Transverse colon (tissue), 4 donors: ENCODE measurements around the gene ZBTB7A. TPM values are rescaled to one million over a fixed set of nuclear protein-coding genes. Genes with fewer than 3 reads are reported as not detected.

ENCODE experiments used
- DNase-seq: peaks from one replicate; pipeline ENCODE4 v3.0.0-alpha.2; 2019
- H3K27ac ChIP-seq, 4 donors: fragments of 200-600 bp; sonication (generic); 2 replicates each; pipeline ENCODE4 v1.5.1; 2016 to 2018; ENCODE audit warnings: inconsistent platforms in 4 of 4
- H3K27me3 ChIP-seq: fragments of 200-600 bp; sonication (generic); 2 replicates; pipeline ENCODE4 v1.5.1; 2017; ENCODE audit warnings: inconsistent platforms
- H3K36me3 ChIP-seq, 4 donors: fragments of 200-600 bp; sonication (generic); 2 replicates each; pipeline ENCODE4 v1.5.1; 2017 to 2019; ENCODE audit warnings: inconsistent platforms in 4 of 4
- H3K4me1 ChIP-seq, 4 donors: fragments of 200-600 bp; sonication (generic); 2 replicates each; pipeline ENCODE4 v1.5.1; 2017 to 2020; ENCODE audit warnings: inconsistent platforms in 4 of 4
- H3K4me3 ChIP-seq, 4 donors: fragments of 200-600 bp; sonication (generic); 1 replicate in 1 of 4; 2 replicates in 3 of 4; pipeline versions ENCODE4 v1.5.1 to v1.6.1; 2017 to 2019; ENCODE audit warnings: inconsistent platforms in 4 of 4
- H3K9me3 ChIP-seq, 2 donors: fragments of 200-600 bp; sonication (generic); 2 replicates each; pipeline ENCODE4 v1.5.1; 2017 to 2019; ENCODE audit warnings: inconsistent platforms in 2 of 2
- EP300 ChIP-seq: sonication (generic); formaldehyde crosslinking; IDR thresholded peaks from one replicate; pipeline ENCODE4 v1.6.1; 2017; ENCODE audit warnings: antibody characterized with exemption, low read depth
- POLR2A ChIP-seq: fragments of 450-650 bp; IDR thresholded peaks from one replicate; pipeline ENCODE4 v1.6.1; 2016; ENCODE audit warnings: antibody characterized with exemption, mild to moderate bottlenecking, moderate library complexity
- POLR2AphosphoS5 ChIP-seq, 3 donors: sonication (generic); formaldehyde crosslinking; IDR thresholded peaks; one replicate each; pipeline ENCODE4 v1.6.1; 2016; ENCODE audit warnings: antibody characterized with exemption in 3 of 3
- WGBS, 2 donors: methylation state at CpG; one replicate each; pipeline ENCODE4 v1.1.5; 2018; ENCODE audit warnings: low coverage in 1 of 2; 5-methylcytosine and 5-hydroxymethylcytosine counted together
- in situ Hi-C, 4 donors: fragments of 200-750 bp; cut with MboI; loops; one replicate each; pipeline versions ENCODE4 v1.15.0 to v1.15.1; 2017; ENCODE audit warnings: low sequenced_read_pairs in 3 of 4, low pct_ligation_motif_present in 1 of 4, low pct_unique_long_range_greater_than_20kb in 1 of 4
- intact Hi-C: fragments of 100-400 bp; cut with DNase I; formaldehyde crosslinking; loops from one replicate; pipeline ENCODE4 v1.15.1; 2023; ENCODE audit warnings: low total_unique reads
- total RNA-seq, 4 donors: library from RNA; depleted of rRNA; stranded (reverse); fragments of >200 nt; gene quantifications; one replicate each; pipeline ENCODE4 v1.1.0, GENCODE V29; 2016
- TF ChIP-seq, protein P1 (sequence below), 5 experiments: fragments of 200-600 bp in 3 of 5; fragments of 450-650 bp in 2 of 5; sonication (generic) in 3 of 5; IDR thresholded peaks; 1 replicate in 2 of 5; 2 replicates in 3 of 5; pipeline ENCODE4 v1.5.1; 2016 to 2017; ENCODE audit warnings: antibody characterized with exemption in 5 of 5, inconsistent platforms in 3 of 5, mild to moderate bottlenecking in 2 of 5, moderate library complexity in 1 of 5

The ZBTB7A gene
- total RNA-seq, 4 donors from 2014 or later: 101 to 224 (median 141) TPM

GRCh38 chr19:4082172-4082571, 15.5 kb upstream of the ZBTB7A start:
- in situ Hi-C loops: no loop called here
- Histone ChIP-seq H3K36me3 (no peaks in the 10 kb centered on the region), H3K9me3 (no peaks in the 10 kb centered on the region), H3K27ac (no peak overlapping the region), H3K4me3 (no peak overlapping the region), H3K27me3 (no peaks in the 10 kb centered on the region), H3K4me1 (peaks cover 19 to 58% (median 45%) of the 10 kb centered on the region in 4 donors)
- WGBS, 2 donors: 80% methylated on average over 7 of the region's 9 CpGs; no CpG with 5 or more reads in 1 of the 2 donors
- TF ChIP-seq POLR2AphosphoS5 (IDR thresholded peaks at IDR 0.05) (no peak), POLR2A (no peak), EP300 (no peak)
- TF ChIP-seq, protein P1, sequence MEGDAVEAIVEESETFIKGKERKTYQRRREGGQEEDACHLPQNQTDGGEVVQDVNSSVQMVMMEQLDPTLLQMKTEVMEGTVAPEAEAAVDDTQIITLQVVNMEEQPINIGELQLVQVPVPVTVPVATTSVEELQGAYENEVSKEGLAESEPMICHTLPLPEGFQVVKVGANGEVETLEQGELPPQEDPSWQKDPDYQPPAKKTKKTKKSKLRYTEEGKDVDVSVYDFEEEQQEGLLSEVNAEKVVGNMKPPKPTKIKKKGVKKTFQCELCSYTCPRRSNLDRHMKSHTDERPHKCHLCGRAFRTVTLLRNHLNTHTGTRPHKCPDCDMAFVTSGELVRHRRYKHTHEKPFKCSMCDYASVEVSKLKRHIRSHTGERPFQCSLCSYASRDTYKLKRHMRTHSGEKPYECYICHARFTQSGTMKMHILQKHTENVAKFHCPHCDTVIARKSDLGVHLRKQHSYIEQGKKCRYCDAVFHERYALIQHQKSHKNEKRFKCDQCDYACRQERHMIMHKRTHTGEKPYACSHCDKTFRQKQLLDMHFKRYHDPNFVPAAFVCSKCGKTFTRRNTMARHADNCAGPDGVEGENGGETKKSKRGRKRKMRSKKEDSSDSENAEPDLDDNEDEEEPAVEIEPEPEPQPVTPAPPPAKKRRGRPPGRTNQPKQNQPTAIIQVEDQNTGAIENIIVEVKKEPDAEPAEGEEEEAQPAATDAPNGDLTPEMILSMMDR (IDR thresholded peaks at IDR 0.05): no peak
- intact Hi-C loops: no loop called here
- no peak for DNase-seq

- intact Hi-C loops: no loop called here
- DNase-seq: peak; percentile 53
- TF ChIP-seq POLR2A: no peak
- TF ChIP-seq EP300: no peak
- TF ChIP-seq, protein P1 (IDR thresholded peaks at IDR 0.05): no peak
- TF ChIP-seq POLR2AphosphoS5 (IDR thresholded peaks at IDR 0.05): no peak
- in situ Hi-C loops: no loop called here
- 36% methylated on average over 2 of the region's 2 CpGs; no CpG with 5 or more reads in 1 of the 2 donors for WGBS, 2 donors
- no peak overlapping the region for H3K27ac ChIP-seq
- no peak overlapping the region for H3K4me3 ChIP-seq
- no peaks in the 10 kb centered on the region for H3K9me3 ChIP-seq
- no peaks in the 10 kb centered on the region for H3K27me3 ChIP-seq
- H3K4me1 ChIP-seq: peaks cover 19 to 57% (median 40%) of the 10 kb centered on the region in 4 donors
- H3K36me3 ChIP-seq: no peaks in the 10 kb centered on the region
These were observed 14.9 kb upstream of the ZBTB7A start for GRCh38 chr19:4081441-4082129.

DNA sequence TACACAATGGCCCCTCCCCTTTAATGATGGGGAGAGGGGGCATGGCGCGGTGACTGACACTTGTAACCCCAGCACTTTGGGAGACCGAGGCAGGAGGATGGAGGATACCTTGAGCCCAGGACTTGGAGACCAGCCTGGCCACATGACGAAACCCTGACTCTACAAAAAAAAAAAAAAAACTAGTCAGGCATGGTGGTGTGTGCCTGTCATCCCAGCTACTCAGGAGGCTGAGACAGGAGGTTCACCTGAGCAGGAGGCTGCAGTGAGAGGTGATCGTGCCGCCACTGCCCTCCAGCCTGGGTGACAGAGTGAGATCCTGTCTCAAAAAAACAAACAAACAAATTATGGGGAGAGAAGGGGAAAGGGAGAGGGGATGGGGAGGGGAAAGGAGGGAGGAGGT, 13.8 kb upstream of the ZBTB7A start:
- 81 to 83% methylated on average over 2 to 6 of the region's 6 CpGs for WGBS, 2 donors
- in situ Hi-C loops: no loop called here
- H3K4me1 ChIP-seq: peaks cover 19 to 46% (median 32%) of the 10 kb centered on the region in 4 donors
- no peaks in the 10 kb centered on the region for H3K27me3 ChIP-seq
- no peak for TF ChIP-seq POLR2A
- H3K27ac ChIP-seq: no peak overlapping the region
- intact Hi-C loops: no loop called here
- no peak for DNase-seq
- H3K36me3 ChIP-seq: no peaks in the 10 kb centered on the region
- no peaks in the 10 kb centered on the region for H3K9me3 ChIP-seq
- no peak overlapping the region for H3K4me3 ChIP-seq

DNA sequence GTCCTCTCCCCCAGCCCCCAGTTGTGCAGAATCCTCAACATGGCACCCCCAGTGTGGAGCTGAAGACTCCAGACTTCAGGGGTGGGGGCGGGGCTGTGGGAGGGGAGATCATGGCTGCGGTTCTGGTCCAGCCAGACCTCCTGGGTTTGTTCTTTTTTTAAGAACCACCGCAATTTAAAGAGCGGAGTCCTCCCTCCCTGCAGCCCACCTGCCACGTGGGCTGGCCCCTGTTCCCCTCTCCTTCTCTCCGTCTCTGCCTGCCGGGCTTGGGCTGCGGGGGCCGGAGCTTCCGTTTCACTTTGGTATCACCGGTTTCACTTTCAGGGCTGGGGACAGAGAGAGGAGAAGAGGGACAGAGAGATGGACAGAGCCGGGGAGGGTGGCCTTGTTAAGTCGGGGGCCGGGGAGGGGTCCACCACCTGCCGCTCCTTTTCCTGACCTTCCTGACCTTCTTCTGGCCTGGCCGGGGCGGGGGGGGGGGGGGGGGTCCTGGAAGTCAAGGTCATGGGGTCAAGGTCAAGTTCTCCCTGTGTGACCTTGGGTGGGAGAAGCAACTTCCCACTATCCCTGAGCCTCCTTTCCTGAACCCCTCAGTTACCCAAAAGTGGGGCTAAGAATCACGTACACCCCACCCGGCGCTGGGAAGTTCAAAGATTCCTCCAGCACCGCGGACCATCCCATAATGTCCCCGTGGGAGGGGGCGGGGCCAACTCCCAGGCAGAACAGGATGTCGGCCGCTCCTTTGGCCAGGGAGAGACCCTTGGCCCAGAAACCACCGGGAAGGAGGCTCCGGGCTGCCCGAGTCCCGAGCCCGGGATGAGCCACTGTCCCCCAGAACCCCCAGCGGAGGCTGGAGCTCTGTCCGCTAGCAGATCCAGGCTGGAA, 11.3 kb upstream of the ZBTB7A start:
- intact Hi-C loops: no loop called here

More for the DNA sequence above, 11.3 kb upstream of the ZBTB7A start:
- 9% methylated on average over 30 of the region's 33 CpGs; no CpG with 5 or more reads in 1 of the 2 donors for WGBS, 2 donors
- H3K36me3 ChIP-seq: no peaks in the 10 kb centered on the region
- no peaks in the 10 kb centered on the region for H3K27me3 ChIP-seq
- H3K4me1 ChIP-seq: peaks cover 10 to 26% (median 18%) of the 10 kb centered on the region in 4 donors
- H3K4me3 ChIP-seq: peak overlapping the region; percentile 37 to 60 (median 46)
- peak; percentile 86 for DNase-seq
- no peaks in the 10 kb centered on the region for H3K9me3 ChIP-seq
- TF ChIP-seq EP300: no peak
- TF ChIP-seq, protein P1 (IDR thresholded peaks at IDR 0.05): no peak
- TF ChIP-seq POLR2A: peak; percentile 30
- peak in 2 of 3 donors; percentile 1 to 21 for TF ChIP-seq POLR2AphosphoS5 (IDR thresholded peaks at IDR 0.05)
- in situ Hi-C loops: no loop called here
- H3K27ac ChIP-seq: peak overlapping the region; percentile 85 to 91 (median 86)
